Measurements from ENCODE around the gene PRPF8. TPM values are rescaled to one million over a fixed set of nuclear protein-coding genes. Genes with fewer than 3 reads are reported as not detected.
A peak's percentile ranks its signal among the peaks of the same experiment; 100 is the strongest.

PRPF8 gene
- total and polyA plus RNA-seq, 2 of the 8 experiments (the other 6 are each of a cell fraction or from before 2014, with no cell fraction given): 329 to 337 TPM

DNA sequence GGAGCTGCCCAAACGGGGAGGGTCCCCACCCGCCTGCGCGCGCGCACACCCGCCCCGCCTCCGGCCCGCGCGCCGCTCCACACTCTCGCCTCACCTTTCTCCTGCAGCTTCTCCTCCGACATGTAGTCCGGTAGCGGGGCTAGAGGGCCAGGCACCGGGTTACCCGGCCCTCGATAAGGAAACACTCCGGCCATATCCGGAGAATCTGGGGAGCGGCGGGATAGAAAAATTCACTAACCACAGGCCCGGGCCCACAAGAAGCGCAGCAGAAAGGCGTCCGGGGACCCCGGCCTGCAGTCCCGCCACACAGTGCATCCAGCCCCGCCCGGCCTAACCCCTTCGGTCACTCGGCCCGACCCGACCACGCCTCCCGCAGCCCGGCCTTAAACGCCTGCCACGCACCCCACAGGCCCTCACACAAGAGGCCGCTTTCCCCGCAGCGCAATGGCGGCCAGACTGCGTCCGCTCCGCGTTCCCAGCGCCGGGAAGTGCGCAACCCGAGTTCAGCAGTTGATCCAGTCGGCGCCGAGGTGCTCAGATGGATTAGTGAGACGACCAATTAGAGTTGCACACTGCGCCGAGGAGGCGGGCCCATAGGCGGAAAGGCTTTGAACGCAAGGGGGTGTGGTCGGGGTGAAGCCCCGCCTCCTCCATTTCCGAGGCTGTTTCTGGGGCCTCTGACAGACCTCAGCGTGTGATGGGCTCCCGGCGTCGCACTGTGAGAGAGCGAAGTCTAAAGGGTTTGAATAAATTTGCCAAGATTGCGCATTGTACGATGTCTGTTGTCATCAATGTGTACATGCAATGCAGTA is at the start of gene PRPF8 (continued):
- TF ChIP-seq CBX8 (IDR thresholded peaks at IDR 0.05; ENCODE audit: borderline replicate concordance, low read depth, low read length) (no peak), EZH2 (IDR thresholded peaks at IDR 0.05; ENCODE audit: low read depth, low read length, severe bottlenecking) (no peak), HDAC6 (IDR thresholded peaks at IDR 0.05; ENCODE audit: low read depth, low read length) (no peak), YY1 (IDR thresholded peaks at IDR 0.05; ENCODE audit: low read depth, low read length) (peak; percentile 96), ASH2L (IDR thresholded peaks at IDR 0.05; ENCODE audit: low read length) (no peak), SP1 (IDR thresholded peaks at IDR 0.05; ENCODE audit: low read depth, low read length) (peak; percentile 94), CREB1 (IDR thresholded peaks at IDR 0.05) (peak; percentile 26; the same call in 1 of the 2 replicates)
- TF ChIP-seq, protein P1, sequence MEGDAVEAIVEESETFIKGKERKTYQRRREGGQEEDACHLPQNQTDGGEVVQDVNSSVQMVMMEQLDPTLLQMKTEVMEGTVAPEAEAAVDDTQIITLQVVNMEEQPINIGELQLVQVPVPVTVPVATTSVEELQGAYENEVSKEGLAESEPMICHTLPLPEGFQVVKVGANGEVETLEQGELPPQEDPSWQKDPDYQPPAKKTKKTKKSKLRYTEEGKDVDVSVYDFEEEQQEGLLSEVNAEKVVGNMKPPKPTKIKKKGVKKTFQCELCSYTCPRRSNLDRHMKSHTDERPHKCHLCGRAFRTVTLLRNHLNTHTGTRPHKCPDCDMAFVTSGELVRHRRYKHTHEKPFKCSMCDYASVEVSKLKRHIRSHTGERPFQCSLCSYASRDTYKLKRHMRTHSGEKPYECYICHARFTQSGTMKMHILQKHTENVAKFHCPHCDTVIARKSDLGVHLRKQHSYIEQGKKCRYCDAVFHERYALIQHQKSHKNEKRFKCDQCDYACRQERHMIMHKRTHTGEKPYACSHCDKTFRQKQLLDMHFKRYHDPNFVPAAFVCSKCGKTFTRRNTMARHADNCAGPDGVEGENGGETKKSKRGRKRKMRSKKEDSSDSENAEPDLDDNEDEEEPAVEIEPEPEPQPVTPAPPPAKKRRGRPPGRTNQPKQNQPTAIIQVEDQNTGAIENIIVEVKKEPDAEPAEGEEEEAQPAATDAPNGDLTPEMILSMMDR (IDR thresholded peaks at IDR 0.05; ENCODE audit: control extremely low read depth in 1 of 3, insufficient read depth in 1 of 3, low read depth in 1 of 3, low read length in 3 of 3): no peak
- TF ChIP-seq, protein P2, sequence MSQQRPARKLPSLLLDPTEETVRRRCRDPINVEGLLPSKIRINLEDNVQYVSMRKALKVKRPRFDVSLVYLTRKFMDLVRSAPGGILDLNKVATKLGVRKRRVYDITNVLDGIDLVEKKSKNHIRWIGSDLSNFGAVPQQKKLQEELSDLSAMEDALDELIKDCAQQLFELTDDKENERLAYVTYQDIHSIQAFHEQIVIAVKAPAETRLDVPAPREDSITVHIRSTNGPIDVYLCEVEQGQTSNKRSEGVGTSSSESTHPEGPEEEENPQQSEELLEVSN (IDR thresholded peaks at IDR 0.05): peak; percentile 50; the same call in 1 of the 2 replicates
- TF ChIP-seq, protein P3, sequence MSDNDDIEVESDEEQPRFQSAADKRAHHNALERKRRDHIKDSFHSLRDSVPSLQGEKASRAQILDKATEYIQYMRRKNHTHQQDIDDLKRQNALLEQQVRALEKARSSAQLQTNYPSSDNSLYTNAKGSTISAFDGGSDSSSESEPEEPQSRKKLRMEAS (IDR thresholded peaks at IDR 0.05): peak; percentile 37; the same call in 1 of the 2 replicates
